T-helper 2 cell (primary cell): ENCODE measurements around the gene GTPBP1.

ENCODE experiments used
- DNase-seq, 5 experiments: peaks; one replicate each; pipeline versions ENCODE4 v3.0.0 to v3.0.0-alpha.2; 2012 to 2022

GTPBP1 gene

GRCh38 chr22:38742176-38742942, 36.6 kb downstream of the GTPBP1 start:
- DNase-seq = no peak

GRCh38 chr22:38744981-38745380, 39.2 kb downstream of the GTPBP1 start:
- no peak for DNase-seq

- DNase-seq = no peak
Measured at GRCh38 chr22:38745676-38746460, 40.1 kb downstream of the GTPBP1 start.

GRCh38 chr22:38748487-38749136, 42.9 kb downstream of the GTPBP1 start:
- DNase-seq = no peak

GRCh38 chr22:38750104-38750503, 44.4 kb downstream of the GTPBP1 start:
- DNase-seq = no peak

- no peak for DNase-seq
Measured at GRCh38 chr22:38750638-38751037, 44.9 kb downstream of the GTPBP1 start.

GRCh38 chr22:38751066-38751421, 45.3 kb downstream of the GTPBP1 start:
- DNase-seq = no peak

GRCh38 chr22:38751422-38752346, 45.9 kb downstream of the GTPBP1 start:
- peak in 4 of 5 experiments; percentile 29 to 94 (median 74) for DNase-seq

- peak in 1 of 5 experiments; percentile 56 for DNase-seq
Measured at GRCh38 chr22:38753948-38754750, 48.4 kb downstream of the GTPBP1 start.

- peak in 1 of 5 experiments; percentile 44 for DNase-seq
Measured at GRCh38 chr22:38754751-38755154, 49.0 kb downstream of the GTPBP1 start.

GRCh38 chr22:38755155-38755910, 49.6 kb downstream of the GTPBP1 start:
- DNase-seq = peak in 4 of 5 experiments; percentile 23 to 39 (median 33)

GRCh38 chr22:38755911-38756532, 50.3 kb downstream of the GTPBP1 start, which contains the start of gene SUN2:
Gene SUN2, minus strand, starts transcription at chr22:38755998. Its CDS starts 3,370 bp downstream, at chr22:38752628.
- DNase-seq = peak; percentile 91 to 93 (median 92)

GRCh38 chr22:38756711-38757463, 51.1 kb downstream of the GTPBP1 start:
- DNase-seq = peak in 1 of 5 experiments; percentile 51

- DNase-seq = no peak
Measured at GRCh38 chr22:38757464-38757757, 51.7 kb downstream of the GTPBP1 start.

GRCh38 chr22:38758276-38758945, 52.7 kb downstream of the GTPBP1 start:
- DNase-seq = peak; percentile 38 to 68 (median 59)

GRCh38 chr22:38759005-38759404, 53.3 kb downstream of the GTPBP1 start:
- no peak for DNase-seq

- DNase-seq = no peak
Measured at GRCh38 chr22:38760477-38761201, 54.9 kb downstream of the GTPBP1 start.
